ENCODE data around the gene LHX2. TPM values are rescaled to one million over a fixed set of nuclear protein-coding genes. Genes with fewer than 3 reads are reported as not detected.

The LHX2 gene
- polyA plus RNA-seq, 1 of the 3 experiments (the other 2 are of a cell fraction), result not detected

- Histone ChIP-seq H3K79me2 (ENCODE audit: insufficient read depth) (no peaks in the 10 kb centered on the region), H3K27me3 (ENCODE audit: insufficient read depth) (peaks cover 94% of the 10 kb centered on the region), H2AFZ (ENCODE audit: low read depth) (no peak overlapping the region), H3K36me3 (replicated peaks in 1 of 2; ENCODE audit: control insufficient read depth in 1 of 2, insufficient read depth in 2 of 2, low read length in 1 of 2) (no peaks in the 10 kb centered on the region), H3K27ac (ENCODE audit: low read depth in 2 of 2, low read length in 1 of 2) (no peak overlapping the region), H3K9me3 (no peaks in the 10 kb centered on the region), H3F3A (replicated peaks; ENCODE audit: insufficient read depth) (no peaks in the 10 kb centered on the region), H3K4me2 (no peak overlapping the region), H3K9me2 (no peaks in the 10 kb centered on the region), H3K4me1 (ENCODE audit: control insufficient read depth in 1 of 2, insufficient read depth in 2 of 2, low read depth in 1 of 2, low read length in 1 of 2) (peaks cover 0 to 9% of the 10 kb centered on the region in 2 experiments; a peak in 1 of 4 replicates), H4K20me1 (ENCODE audit: insufficient read depth) (no peaks in the 10 kb centered on the region), H3K9ac (no peak overlapping the region), H3K4me3 (ENCODE audit: low read depth in 2 of 2, low read length in 1 of 2) (no peak overlapping the region)
- CTCF ChIA-PET, result interaction anchor here (0.7 to 1.5 kb wide), 3 partner anchors 8 to 10 kb away, joined by 3 to 4 read pairs (median 4); no protein-coding TSS in a partner anchor
- 25% methylated on average over 12 of the region's 13 CpGs for WGBS (ENCODE audit: low lambda C conversion rate)
- TF ChIP-seq TCF12 (IDR thresholded peaks at IDR 0.05), result no peak
- no peak for TF ChIP-seq MXI1 (IDR thresholded peaks at IDR 0.05; ENCODE audit: low read depth, low read length)
- TF ChIP-seq CTCF (IDR thresholded peaks at IDR 0.05), result no peak
- TF ChIP-seq RCOR1 (IDR thresholded peaks at IDR 0.05; ENCODE audit: low read length), result no peak
- TF ChIP-seq USF1 (IDR thresholded peaks at IDR 0.05; ENCODE audit: borderline replicate concordance, low read depth), result no peak
- TF ChIP-seq NFIC (IDR thresholded peaks at IDR 0.05; ENCODE audit: borderline replicate concordance), result no peak
- no peak for TF ChIP-seq GATA2 (CRISPR knock-in tag; IDR thresholded peaks at IDR 0.05)
- no peak for TF ChIP-seq YY1 (IDR thresholded peaks at IDR 0.05; ENCODE audit: low read depth)
- TF ChIP-seq POLR2AphosphoS5 (IDR thresholded peaks at IDR 0.05; ENCODE audit: low read depth, low read length), result no peak
- TF ChIP-seq EZH2phosphoT487 (IDR thresholded peaks at IDR 0.05; ENCODE audit: borderline replicate concordance, low read depth), result no peak
- POLR2A ChIA-PET, result no interaction called here
- no peak for DNase-seq
These were observed 4.9 kb upstream of the LHX2 start for GRCh38 chr9:124006448-124007361.

GRCh38 chr9:124007565-124008302, 3.8 kb upstream of the LHX2 start:
- POLR2A ChIA-PET, result no interaction called here
- H3K27ac ChIP-seq (ENCODE audit: low read depth in 2 of 2, low read length in 1 of 2), result no peak overlapping the region
- H3K27me3 ChIP-seq (ENCODE audit: insufficient read depth), result peaks cover 92% of the 10 kb centered on the region
- H3K4me2 ChIP-seq, result no peak overlapping the region
- no peaks in the 10 kb centered on the region for H3K9me3 ChIP-seq
- H3K4me1 ChIP-seq (ENCODE audit: control insufficient read depth in 1 of 2, insufficient read depth in 2 of 2, low read depth in 1 of 2, low read length in 1 of 2), result peaks cover 0 to 9% of the 10 kb centered on the region in 2 experiments; a peak in 1 of 4 replicates
- DNase-seq, result no peak
- CTCF ChIA-PET, result interaction anchor here (0.7 kb wide), 2 partner anchors 9 to 33 kb away, joined by 3 to 4 read pairs; no protein-coding TSS in a partner anchor
- H3K9ac ChIP-seq, result no peak overlapping the region
- 17% methylated on average over 25 of the region's 25 CpGs for WGBS (ENCODE audit: low lambda C conversion rate)
- no peak overlapping the region for H3K4me3 ChIP-seq (ENCODE audit: low read depth in 2 of 2, low read length in 1 of 2)
- H3K9me2 ChIP-seq, result no peaks in the 10 kb centered on the region
- no peaks in the 10 kb centered on the region for H4K20me1 ChIP-seq (ENCODE audit: insufficient read depth)
- H3K36me3 ChIP-seq (replicated peaks in 1 of 2; ENCODE audit: control insufficient read depth in 1 of 2, insufficient read depth in 2 of 2, low read length in 1 of 2), result no peaks in the 10 kb centered on the region
- TF ChIP-seq EZH2phosphoT487 (IDR thresholded peaks at IDR 0.05; ENCODE audit: borderline replicate concordance, low read depth) (peak; percentile 47; the same call in 1 of the 2 replicates), CTCF (IDR thresholded peaks at IDR 0.05) (no peak), GATA2 (CRISPR knock-in tag; IDR thresholded peaks at IDR 0.05) (no peak), RCOR1 (IDR thresholded peaks at IDR 0.05; ENCODE audit: low read length) (no peak)
- H3F3A ChIP-seq (replicated peaks; ENCODE audit: insufficient read depth), result no peaks in the 10 kb centered on the region
- H3K79me2 ChIP-seq (ENCODE audit: insufficient read depth), result no peaks in the 10 kb centered on the region
- no peak overlapping the region for H2AFZ ChIP-seq (ENCODE audit: low read depth)
